OCI-M2 (cell line): ENCODE results near the gene HOXB9.

ENCODE experiments used
- DNase-seq: peaks from one replicate; lab custom pipeline; 2025; ENCODE audit not compliant: unreplicated experiment; lab: John Stamatoyannopoulos, UW

HOXB9 gene

DNA sequence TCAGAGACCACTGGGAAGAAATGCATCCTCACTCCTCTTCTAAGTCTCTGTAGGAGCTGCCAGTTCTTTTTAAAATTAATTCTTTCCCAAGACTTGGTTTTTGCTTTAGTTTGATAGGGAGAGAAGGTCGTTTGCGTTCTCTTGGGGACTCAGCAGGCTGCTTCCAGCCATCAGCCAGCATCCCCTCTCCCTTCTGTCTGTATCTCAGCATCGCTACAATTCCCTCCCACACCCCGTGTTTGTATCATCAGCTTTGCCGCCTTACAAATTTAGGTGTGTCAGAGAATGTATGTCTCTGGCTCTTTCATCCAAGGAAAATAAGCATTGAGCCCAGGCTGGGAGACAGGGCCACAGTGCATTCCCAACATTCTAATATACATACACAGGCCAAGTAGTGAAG, 26.8 kb downstream of the HOXB9 start:
- DNase-seq, result no peak

GRCh38 chr17:48598736-48599135, 27.4 kb downstream of the HOXB9 start:
- no peak for DNase-seq

DNA sequence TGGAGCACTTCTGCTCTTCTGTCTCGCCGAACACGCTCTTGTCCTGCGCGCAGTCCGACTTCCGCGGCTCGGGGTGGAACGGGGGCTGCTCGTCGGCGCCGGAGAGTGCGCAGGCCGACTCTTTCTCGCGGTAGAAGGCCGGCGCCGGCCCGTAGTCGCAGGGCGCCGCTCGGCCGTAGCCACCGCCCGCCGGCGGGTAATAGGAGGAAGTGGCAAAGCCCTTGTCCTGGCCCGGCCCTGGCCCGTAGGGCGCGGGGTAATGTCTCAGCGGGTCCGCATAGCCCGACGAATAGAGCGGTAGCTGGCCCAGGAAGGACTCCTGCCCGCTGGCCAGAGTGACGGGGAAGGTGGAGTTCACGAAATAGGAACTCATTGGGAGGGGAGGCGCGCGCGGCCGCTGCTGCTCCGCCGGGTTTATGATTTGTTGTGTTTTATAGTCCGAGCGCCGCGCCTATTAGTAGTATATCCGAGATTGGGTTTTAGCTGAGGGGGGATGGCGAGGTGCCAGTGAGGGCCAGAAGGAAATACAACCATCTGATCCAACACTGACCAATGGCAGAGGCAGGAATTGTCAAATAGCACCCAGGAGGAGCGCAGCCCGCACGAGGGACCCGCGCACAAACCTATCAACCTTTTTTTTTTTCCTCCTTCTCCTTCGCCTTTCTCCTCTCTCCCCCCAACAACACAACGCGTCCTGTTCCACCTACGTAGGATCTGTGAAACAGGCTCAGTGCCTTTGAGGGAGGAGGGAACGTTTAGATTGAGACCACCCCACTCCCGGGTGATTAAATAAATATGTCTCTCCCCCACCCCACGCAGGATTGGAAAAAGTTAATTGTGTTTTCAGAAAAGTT, 28.2 kb downstream of the HOXB9 start:
- DNase-seq, result no peak

- no peak for DNase-seq
Measured at GRCh38 chr17:48597528-48597777, 28.7 kb downstream of the HOXB9 start.

GRCh38 chr17:48596735-48597527, 29.2 kb downstream of the HOXB9 start:
- no peak for DNase-seq

DNA sequence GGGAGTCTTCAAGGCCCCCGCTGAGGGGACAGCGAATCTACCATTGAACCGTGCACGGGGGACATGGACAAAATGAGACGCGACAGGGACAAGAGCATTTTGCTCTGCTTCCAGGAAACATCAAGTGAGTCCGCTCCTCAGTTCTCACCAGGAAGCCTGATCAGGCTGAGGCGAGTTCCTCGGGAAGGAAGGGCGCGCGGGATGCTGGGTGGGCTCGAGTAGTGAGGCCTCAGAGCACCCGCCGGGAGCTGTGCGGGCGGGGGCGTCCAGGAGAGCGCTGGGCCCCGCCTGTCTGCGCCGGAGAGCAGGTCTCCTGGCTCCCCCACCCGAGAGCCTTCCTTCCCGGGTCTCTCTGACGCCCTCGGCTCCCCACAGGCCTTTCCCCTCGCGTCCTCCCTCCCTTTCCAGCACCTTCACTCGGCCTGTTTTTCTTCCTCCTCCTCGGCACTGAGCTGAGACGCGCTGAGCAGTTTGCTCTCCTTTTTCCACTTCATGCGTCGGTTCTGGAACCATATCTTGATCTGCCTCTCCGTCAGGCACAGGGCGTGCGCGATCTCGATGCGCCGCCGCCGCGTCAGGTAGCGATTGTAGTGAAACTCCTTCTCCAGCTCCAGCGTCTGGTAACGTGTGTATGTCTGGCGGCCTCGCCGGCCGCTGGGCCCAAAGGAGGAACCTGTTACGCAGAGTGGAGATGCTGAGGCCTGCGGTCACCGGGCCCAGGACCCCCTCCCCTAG, 30.0 kb downstream of the HOXB9 start:
- no peak for DNase-seq

DNA sequence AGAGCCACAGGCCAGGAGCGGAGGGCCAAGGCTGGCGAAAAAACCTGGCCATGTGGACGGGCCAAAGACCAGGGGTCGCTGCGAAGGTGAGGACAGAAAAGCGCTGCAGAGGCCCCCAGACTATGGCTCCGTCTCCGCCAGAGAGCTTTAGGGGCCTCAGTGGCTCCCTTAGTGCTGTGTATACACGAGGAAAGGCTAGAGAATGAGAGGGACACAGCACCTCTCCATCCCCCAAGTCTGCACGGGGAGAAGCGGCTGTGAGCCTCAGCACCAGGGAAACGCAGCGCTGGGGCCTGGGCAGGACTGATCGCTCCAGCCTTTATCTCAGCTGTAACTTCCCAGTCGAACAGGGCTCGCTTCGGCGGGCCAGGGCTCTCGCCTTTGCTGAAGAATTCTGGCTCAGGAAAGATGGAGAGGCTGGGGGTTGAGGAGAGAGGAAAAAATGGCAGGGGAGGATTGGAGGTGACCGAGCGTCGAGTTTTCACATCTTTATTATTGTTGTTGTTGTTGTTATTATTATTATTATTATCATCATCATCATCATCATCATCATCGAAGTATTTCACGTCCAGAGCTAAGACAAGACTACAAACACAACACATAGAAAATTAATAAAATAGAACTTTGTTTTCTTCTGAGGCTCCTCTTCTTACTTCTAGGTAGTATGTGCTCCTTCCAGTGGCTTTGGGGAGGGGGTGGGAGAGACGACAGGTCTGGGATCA, 30.7 kb downstream of the HOXB9 start:
- DNase-seq, result no peak

DNA sequence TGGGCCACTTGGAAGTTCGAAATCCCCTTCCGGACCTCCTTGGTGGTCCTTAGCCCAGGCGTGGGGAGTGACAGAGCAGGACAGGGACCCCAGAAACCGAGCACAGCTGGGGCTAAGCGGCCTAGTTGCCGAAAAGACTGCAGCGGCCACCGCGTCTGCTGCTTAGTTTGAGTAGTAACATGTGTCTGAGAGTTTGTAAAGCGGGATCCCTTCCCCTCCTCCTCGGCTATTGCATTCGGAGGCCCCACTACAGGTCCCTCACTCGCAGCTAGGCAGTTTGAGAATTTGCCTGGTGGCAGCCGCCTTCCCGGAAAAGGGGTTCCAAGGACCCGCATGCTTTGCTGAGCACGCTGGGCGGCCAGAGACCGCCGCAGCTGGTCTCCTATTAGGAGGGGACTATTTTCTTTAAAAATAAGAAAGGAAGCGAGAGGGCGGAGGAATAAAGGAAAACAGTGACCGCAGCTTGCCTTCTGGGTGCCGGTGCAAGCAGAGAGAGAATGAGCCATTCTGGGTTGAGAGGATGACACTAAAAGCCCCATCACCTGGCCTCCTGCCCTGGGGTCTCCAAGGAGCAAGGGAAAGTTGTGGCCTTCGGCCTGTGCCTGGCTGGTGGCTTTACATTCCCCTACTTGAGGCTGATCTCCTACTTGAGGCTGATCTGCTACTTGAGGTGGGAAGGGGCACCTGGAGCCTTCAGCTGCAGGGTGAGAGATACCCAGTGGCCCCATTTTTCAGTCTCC, 31.4 kb downstream of the HOXB9 start:
- no peak for DNase-seq

GRCh38 chr17:48593840-48594537, 32.2 kb downstream of the HOXB9 start:
- peak; percentile 47 for DNase-seq

DNA sequence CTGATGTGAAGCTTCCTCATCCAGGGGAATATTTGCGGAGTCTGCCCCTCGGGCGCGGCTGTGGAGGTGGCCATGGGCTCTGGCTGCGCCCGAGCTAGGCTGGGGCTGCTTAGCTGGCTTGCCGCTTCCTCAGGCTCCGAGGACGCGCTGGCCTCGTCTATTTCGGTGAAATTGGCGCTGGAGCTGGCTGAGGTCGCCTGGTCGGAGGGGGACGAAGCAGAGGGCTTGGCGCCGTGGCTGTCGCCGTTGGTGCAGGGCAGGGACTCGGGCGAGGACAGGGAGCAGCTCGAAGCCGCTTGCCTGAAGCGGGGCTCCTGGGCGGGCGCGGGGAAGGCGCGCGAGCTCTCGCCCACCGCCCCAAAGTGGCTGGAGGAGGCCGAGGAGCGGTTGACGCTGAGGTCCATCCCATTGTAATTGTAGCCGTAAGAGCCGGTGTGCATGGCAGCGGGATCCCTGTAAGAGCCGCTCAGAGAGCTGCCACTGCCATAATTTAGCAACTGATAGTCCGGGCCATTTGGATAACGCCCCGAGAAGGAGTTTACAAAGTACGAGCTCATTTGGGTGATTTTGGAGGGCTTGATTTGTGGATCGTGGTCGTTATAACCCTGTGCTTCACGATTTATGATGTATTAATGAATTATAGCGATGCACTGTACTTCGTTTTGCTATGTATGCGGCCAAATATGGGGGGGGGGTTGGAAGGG, 32.9 kb downstream of the HOXB9 start, which contains the start of gene HOXB5:
Gene HOXB5 (minus strand): TSS at position 654 of the 704 bp plus-strand sequence. CDS start 97 bp downstream, at position 557.
- no peak for DNase-seq

GRCh38 chr17:48592577-48592976, 33.6 kb downstream of the HOXB9 start:
- DNase-seq, result no peak

GRCh38 chr17:48592057-48592514, 34.1 kb downstream of the HOXB9 start:
- DNase-seq, result no peak

DNA sequence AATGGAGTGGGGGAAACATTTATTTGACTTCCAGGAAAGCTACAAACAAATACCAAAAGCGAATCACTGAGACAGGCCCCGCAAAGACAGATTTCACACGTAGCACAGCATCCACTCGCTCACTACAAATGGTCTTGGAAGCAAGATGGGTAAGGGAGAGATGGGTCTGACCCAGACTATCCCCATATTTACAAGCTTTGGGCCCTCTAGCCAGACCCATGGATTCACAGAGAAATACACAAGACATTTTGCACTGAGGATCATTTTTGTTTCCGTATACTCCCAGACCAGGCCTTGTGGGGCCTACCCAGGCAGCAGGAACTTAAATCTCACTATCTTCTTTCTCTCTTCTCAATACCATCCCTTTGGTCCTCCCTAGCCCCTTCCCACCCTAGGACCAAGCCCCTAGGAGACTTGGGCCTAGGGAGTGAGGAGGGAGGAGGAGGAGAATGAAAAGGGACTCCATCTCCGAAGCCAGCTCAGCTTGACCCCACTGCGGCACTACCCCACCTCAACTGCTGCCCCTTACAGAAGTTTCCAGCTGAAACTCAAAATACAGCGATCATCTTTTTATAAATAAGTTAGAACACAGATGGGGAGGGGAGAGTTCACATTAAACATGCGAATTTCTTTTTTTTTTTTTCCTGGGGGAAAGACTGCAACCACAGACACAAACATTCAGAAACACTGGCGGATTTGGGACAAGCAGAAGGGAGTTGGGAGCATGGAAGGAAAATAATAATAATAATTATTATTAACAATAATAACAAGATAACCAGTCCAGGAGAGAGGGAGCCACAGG, 34.7 kb downstream of the HOXB9 start:
- DNase-seq, result no peak

- no peak for DNase-seq
Measured at GRCh38 chr17:48590607-48591161, 35.5 kb downstream of the HOXB9 start.

GRCh38 chr17:48589831-48590606, 36.1 kb downstream of the HOXB9 start, which contains the start of gene HOXB3:
HOXB3 (minus strand) TSS chr17:48590241; CDS start chr17:48552474, 37,767 bp downstream.
- DNase-seq, result no peak

- no peak for DNase-seq
Measured at GRCh38 chr17:48589060-48589830, 36.9 kb downstream of the HOXB9 start.
